ENCODE data around the gene TAS2R13.

The TAS2R13 gene

DNA sequence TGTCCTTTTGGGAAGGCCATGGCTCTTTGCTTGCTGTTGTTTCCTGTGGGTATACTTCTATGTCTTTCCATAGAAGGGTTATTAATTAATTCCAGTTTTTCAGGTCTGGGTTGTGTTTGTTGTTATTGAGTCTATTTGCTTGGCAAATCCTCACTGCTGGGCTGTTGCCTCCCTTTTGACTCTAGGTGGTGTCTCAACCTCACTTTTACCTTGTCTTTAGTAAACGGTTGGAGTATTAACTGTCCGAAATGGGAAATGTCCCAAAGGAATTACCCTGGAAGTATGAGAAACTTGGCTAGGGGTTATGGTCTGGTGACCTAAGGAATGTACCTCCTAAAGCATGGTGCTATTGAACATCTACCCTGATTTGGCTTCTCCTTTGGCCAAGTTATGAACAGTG is 42.0 kb downstream of the TAS2R13 start:
- no peak for DNase-seq (ENCODE audit: low read depth in 2 of 2)

- DNase-seq (ENCODE audit: low read depth in 2 of 2) = no peak
These were observed 45.7 kb downstream of the TAS2R13 start for GRCh38 chr12:10863512-10864218.

GRCh38 chr12:10861366-10861765 is 48.0 kb downstream of the TAS2R13 start:
- no peak for DNase-seq (ENCODE audit: low read depth in 2 of 2)

Data from stimulated activated CD8-positive, alpha-beta memory T cell treated with anti-CD3 and anti-CD28 coated beads, Interleukin-7, amount 100 ng/mL, for 4 hours (primary cell).